GM13976 (cell line): ENCODE results near the gene SDHD.
"Not testable (repeated sequence)": the region's sequence is repeated elsewhere in the genome, so short reads cannot be mapped to it uniquely, and the experiment has no call there.

Experiments
- DNase-seq: peaks from one replicate; pipeline ENCODE4 v3.0.0; 2012; ENCODE audit warnings: low spot score
- in situ Hi-C: fragments of 300-500 bp; cut with MboI; formaldehyde crosslinking; loops from one replicate; pipeline ENCODE4 v1.12.0; 2022; ENCODE audit warnings: low sequenced_read_pairs, mixed read lengths, inconsistent platforms; ENCODE audit not compliant: unreplicated experiment
- TF ChIP-seq, protein P1 (sequence below): IDR thresholded peaks from 2 replicates; pipeline ENCODE4 v1.5.1; 2012; ENCODE audit warnings: borderline replicate concordance, mild to moderate bottlenecking; ENCODE audit not compliant: insufficient read depth; ENCODE audit errors: extremely low read depth, missing control alignments, control extremely low read depth

SDHD gene

DNA sequence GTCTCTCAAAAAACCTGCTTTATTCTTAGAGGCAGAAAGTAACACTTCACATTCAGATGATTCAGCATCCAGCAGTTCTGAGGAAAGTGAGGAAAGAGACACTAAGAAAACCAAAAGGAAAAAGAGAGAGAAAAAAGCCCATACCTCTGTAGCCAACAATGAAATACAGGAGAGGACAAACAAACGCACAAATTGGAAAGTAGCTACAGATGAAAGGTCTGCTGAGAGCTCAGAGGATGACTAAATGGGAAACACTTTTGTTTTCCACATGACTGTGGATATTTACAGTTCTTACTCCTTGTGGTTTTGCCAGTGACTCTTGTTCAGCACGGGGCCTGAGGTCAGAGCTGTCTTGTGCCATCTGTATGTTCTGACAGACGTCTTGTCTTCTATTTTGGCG is 3.9 kb upstream of the SDHD start:
- in situ Hi-C loops: no loop called here
- DNase-seq: no peak
- TF ChIP-seq, protein P1, sequence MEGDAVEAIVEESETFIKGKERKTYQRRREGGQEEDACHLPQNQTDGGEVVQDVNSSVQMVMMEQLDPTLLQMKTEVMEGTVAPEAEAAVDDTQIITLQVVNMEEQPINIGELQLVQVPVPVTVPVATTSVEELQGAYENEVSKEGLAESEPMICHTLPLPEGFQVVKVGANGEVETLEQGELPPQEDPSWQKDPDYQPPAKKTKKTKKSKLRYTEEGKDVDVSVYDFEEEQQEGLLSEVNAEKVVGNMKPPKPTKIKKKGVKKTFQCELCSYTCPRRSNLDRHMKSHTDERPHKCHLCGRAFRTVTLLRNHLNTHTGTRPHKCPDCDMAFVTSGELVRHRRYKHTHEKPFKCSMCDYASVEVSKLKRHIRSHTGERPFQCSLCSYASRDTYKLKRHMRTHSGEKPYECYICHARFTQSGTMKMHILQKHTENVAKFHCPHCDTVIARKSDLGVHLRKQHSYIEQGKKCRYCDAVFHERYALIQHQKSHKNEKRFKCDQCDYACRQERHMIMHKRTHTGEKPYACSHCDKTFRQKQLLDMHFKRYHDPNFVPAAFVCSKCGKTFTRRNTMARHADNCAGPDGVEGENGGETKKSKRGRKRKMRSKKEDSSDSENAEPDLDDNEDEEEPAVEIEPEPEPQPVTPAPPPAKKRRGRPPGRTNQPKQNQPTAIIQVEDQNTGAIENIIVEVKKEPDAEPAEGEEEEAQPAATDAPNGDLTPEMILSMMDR: no peak

DNA sequence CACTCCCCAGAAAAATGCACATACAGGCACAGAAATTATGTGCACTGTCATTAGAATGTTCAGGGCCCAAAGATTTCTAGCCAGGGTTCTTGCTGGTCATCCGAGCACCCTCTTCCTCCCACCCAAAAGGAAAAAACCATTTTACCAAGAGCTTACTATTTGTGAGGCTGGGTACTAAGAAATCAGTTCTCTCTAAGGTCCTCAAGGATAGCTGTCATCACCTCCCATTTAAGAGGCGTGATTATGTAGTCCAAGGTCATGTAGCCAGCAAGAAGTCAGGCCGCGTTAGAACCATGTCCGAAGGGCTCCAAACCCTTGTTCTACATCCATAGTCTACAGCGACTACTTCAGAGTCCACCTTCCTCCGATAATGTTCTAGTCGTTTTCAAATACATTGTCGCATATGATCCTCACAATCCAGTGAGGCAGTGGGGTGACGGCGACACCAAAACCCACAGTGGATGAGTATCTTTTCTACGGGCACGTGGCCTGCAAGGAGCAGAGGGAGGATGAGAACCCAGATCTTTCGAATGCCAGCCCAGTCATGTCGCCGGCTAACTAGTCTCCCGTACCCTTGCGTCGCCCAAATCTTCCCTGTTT is 751 bp upstream of the SDHD start:
- TF ChIP-seq, protein P1: no peak
- in situ Hi-C loops: no loop called here
- peak; percentile 47 for DNase-seq

DNA sequence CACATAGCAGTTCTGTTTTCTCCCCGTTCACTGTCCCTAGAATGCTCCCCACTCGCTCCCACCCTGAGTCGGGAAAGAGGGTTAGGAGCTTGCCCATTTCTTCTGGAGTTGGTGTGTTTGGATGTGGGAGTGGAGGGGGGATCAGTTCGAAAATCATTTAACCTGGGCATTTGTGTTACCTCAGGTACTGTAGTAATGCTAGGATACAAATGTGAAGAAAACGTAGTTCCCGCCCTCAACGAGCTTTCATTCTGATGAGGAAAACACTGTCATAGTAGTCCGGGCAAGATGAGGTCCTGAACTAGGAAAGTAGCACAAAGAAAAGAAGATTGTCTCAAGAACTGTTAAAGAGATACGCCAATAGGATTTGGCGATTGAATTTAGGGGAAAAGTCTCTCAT is 539 bp downstream of the SDHD start:
- in situ Hi-C loops: no loop called here

DNA sequence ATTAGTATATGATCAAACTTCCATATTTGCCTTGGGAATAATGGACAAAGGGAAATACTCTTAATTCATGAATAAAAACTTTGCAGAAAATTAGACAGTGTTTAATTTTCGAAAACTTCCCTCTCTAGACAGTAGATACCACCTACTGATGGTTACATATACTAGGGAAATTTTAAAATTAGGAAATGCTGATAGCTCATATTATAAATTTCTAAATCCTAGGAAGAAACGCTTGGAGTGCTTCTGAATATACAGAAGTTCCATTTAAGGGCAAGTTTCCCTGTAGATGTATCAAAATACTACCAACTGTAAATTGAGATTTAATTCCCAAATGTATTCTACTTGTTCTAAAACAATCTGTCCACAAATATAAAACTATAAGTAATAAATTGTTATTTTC is 8.6 kb downstream of the SDHD start:
- DNase-seq, in situ Hi-C loops: not testable (repeated sequence)

More for the DNA sequence above, 539 bp downstream of the SDHD start:
- DNase-seq: no peak
- TF ChIP-seq, protein P1: no peak

DNA sequence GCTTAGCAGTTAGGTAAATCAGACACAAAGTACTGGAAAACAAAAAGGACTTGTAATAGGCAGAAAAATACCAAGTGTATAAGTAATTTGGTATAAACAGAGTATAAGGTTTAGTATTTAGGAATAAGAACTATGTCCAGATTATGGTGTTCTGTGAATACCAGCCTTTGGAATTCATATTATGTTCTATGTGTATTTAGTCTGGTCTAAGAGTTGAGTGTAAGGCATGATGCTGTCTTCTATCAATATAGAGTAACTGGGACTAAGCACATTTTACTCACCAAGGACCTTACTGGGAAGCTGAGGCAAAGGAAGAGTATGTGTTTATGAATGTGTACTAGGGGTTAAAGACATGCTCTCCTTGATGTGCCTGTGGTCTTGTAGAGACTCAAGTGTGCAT is 9.5 kb downstream of the SDHD start:
- DNase-seq: no peak
- TF ChIP-seq, protein P1: no peak
- in situ Hi-C loops: no loop called here

DNA sequence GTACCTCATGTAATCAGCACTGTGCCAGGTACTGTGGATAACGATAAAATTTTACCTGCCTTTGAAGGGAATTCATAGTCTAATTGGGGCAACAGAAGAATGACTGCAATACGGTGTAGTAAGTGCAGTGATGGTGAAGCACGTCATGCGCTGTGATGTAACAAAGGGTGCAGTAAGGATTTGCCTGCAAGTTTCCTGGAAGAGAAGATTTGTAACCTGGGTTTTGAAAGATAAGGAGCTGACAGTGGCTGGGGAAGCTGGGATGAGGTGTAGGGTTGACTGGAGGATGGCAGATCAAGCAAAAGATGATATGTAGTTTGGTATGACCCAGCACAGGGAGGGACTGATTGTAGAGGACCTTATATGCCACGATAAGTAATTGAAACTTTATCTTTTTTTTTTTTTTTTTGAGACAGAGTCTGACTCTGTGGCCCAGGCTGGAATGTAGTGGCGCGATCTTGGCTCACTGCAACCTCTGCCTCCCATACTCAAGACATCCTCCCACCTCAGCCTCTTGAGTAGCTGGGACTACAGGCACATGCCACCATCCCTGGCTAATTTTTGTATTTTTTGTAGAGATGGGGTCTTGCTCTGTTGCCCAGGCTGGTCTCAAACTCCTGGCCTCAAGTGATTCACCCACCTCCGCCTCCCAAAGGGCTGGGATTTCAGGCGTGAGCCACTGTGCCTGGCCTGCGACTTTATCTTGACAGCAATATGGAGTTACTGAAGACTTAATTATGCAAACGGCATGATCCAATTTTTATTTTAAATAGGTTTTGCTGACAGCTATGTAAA is 11.3 kb downstream of the SDHD start:
- no peak for DNase-seq
- TF ChIP-seq, protein P1: no peak
- in situ Hi-C loops: no loop called here

DNA sequence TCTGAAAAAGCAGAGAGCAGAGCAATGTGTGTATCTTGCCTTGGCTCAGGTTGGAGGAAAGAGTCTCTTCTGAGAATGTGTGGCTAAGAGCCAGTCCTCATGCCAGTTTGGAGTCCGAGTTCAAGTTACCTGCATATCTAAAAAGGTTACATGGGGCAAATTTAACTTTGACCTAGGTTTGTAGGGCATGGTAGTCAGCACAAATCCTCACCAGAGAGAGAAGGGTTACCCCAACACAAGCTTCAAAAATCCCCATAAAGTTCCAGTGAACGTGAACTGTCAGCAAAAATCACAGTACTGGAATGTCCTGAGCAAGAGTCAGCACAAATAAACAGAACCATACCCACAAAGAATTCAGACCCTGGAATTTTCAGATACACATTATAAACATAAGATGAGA is 13.8 kb downstream of the SDHD start:
- in situ Hi-C loops: no loop called here
- TF ChIP-seq, protein P1: no peak
- DNase-seq: no peak
